ENCODE results near the gene SEMA3G.

GRCh38 chr3:52432225-52432624 is 12.7 kb downstream of the SEMA3G start:
- no peak for TF ChIP-seq CTCF (IDR thresholded peaks at IDR 0.05)
- TF ChIP-seq ZFX (IDR thresholded peaks at IDR 0.05; ENCODE audit: borderline replicate concordance): no peak
